HK-2 (cell line): ENCODE results near the gene ZNF488.

Experiments
- DNase-seq: peaks from one replicate; pipeline ENCODE4 v3.0.0-alpha.2; 2018; ENCODE audit not compliant: unreplicated experiment

ZNF488 gene

GRCh38 chr10:47349516-47349915 lies 34.6 kb downstream of the ZNF488 start:
- no peak for DNase-seq

GRCh38 chr10:47348661-47349470 lies 35.2 kb downstream of the ZNF488 start:
- DNase-seq: no peak

- no peak for DNase-seq
Observed at GRCh38 chr10:47348138-47348651, 35.9 kb downstream of the ZNF488 start, which contains the start of gene RBP3. TSS of gene RBP3 (plus strand) at chr10:47348363. CDS start at chr10:47348485, 122 bp downstream.

GRCh38 chr10:47347303-47347675 lies 36.8 kb downstream of the ZNF488 start:
- no peak for DNase-seq

GRCh38 chr10:47346581-47347302 lies 37.4 kb downstream of the ZNF488 start:
- no peak for DNase-seq

- DNase-seq: no peak
Observed at GRCh38 chr10:47344996-47345870, 38.9 kb downstream of the ZNF488 start.

- peak; percentile 75 for DNase-seq
Observed at GRCh38 chr10:47340608-47341170, 43.4 kb downstream of the ZNF488 start.

DNA sequence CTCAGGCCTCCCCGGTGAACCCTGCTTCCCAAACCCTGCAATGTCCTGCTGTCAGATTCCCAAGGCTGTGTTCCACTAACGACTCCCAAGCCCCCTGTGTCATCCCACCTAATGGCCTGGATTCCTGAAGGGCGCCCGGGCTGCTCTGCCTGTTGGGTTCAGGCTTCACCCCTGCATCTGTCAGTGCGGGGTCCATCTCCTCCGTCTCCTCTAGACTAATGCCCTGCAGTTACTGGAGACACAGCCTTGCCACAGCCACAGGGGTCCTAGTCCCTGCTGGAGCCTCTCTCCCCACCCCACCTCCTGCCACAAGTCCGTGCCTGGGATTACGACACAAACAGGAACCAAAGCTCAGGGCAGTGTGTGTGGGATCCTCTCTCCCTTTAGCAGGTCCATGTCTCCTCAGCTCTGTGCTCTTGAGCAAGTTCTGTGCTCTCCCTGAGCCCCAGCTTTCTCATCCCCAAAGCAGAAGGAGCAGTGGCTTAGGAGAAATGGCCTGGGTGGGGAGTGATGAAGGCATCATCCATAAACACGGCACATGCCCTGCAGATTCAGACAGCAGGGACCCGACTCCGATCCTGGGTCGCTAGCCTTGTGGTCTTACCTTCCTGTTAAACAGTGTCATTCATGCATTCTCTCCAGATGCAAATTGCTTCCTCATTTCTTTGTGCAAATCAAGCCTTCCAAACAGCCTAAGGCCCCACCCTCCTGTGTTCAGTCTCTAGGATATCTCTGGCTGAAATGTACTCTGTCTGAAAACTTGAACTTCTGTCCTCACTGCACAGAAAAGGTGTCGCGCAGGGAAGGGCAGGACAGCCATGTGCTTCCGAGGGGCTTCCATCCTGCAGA lies 44.1 kb downstream of the ZNF488 start:
- no peak for DNase-seq

- no peak for DNase-seq
Observed at GRCh38 chr10:47339186-47339735, 44.8 kb downstream of the ZNF488 start.

DNA sequence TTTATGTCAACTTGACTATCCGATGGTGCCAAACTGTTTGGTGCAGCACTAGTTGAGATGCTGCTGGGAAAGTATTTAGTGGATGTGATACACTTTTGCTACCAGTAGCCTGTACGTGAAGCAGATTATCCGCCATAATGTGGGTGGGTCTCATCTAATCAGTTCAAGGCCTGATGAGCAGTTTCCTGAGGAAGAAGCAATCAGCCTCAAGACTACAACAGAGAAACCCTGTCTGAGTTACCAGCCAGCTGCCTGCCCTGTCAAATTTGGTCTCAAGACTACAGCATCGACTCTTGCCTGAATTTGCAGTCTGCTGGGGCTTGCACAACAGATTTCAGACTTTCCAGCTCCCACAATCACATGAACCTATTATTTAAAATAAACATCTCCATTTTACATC lies 46.8 kb downstream of the ZNF488 start:
- no peak for DNase-seq

DNA sequence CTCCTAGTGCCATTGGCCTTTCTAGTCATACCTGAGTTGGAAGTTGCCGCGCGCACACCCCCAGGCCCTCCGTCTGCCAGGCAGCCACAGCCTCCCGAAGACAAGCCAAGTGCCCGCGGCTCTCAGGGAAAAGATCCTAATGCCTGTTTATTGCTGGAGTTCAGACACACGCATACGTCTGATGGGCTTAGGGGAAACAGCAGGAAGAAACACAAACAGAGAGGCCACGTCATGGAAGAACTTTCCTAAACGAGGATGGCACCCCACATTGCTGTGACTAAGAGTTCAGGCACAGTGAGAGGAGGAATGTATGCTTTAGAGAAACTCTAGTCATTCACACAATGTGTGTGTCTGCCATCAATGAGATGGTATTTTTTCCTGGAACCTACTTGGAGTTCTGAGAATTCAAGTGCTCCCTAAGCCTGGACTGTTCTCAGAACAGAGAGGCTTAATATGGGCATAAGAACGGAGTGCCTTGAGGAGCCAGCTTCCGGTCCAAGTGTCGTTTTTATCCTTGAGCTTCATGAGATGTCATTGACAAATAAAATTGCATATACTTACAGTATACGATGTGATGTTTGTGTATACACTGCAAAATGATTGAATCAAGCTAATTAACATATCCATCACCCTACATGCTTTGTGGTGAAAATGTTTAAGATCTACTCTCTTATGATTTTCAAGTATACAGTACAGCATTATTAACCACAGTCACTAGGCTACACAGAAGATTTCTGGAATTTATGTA lies 47.5 kb downstream of the ZNF488 start:
- no peak for DNase-seq

GRCh38 chr10:47335906-47336305 lies 48.2 kb downstream of the ZNF488 start:
- DNase-seq: no peak

DNA sequence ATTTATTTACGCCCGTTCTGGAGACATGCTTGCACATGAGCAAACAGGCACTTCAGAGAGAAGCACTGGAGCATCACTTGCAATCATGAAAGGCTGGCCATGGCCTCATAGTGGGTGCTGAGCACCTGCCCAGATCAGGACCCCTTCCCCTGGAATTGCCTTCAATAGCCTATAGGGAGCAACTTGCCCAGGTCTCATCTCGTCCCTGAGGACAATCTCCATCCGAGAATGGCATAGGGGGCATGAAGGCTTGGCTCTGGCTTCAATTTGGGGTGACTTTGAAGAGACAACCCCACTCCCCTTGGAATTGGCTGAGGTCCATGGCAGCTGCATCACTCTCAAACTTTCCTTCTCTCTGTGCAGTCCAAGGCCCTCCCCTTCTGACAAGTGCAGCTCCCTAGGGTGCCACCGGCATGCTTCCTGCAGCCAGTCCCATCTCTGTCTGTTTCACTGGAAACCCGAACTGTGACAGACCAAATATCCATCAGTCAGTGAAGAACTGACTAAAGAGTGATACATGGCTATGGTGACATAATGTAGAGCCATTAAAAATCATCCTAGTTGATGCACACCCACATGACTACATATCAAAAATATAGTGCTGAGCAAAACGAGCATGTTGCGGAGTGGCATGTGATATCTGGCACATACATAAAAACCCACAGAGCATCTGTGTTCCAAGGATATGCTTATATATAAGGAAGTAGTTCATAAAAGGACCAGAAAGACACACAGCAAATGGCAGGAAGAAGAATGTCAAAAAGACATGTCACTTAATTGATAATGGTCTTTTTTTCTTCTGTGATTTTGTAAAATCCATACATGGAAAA lies 49.4 kb downstream of the ZNF488 start:
- no peak for DNase-seq

DNA sequence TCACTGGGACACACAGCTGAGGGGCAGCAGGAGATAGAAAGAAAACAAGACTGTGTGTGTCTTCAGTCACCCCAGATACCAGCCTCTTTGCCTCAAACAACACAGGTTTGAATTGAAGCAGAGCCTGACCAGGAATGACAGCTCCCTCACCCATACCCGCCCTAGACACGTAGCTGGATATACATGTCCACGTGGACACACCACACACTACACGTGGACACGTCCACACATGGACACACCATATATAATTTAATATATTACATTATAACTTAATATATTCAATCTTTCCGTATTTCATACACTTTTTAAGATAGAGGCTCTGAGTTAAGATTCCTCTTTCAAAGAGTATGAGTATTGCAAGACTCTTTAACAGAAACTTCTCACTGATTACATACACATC lies 50.6 kb downstream of the ZNF488 start:
- DNase-seq: no peak

GRCh38 chr10:47332946-47333345 lies 51.1 kb downstream of the ZNF488 start:
- DNase-seq: no peak

- no peak for DNase-seq
Observed at GRCh38 chr10:47332371-47332770, 51.7 kb downstream of the ZNF488 start.

DNA sequence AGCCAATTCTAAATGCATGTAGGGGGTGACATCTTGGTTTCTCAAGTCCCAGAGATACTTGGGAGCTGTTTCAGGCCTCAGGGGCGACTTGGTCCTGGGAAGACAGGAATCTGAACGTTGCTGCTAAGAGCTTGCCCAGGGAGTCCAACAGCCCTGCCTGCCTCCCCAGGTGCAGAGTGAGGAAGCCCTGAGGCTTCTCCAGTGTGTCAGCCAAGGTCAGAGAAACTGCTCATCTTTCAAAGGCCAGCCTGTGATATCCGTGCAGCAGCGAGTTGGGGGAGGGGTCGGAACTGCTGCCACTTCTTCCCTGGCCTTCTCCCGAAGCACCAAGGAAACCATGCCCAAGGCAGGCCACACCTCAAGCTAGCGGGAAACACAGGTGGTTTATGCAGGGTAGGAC lies 52.1 kb downstream of the ZNF488 start:
- no peak for DNase-seq

- DNase-seq: no peak
Observed at GRCh38 chr10:47331491-47331890, 52.6 kb downstream of the ZNF488 start.

DNA sequence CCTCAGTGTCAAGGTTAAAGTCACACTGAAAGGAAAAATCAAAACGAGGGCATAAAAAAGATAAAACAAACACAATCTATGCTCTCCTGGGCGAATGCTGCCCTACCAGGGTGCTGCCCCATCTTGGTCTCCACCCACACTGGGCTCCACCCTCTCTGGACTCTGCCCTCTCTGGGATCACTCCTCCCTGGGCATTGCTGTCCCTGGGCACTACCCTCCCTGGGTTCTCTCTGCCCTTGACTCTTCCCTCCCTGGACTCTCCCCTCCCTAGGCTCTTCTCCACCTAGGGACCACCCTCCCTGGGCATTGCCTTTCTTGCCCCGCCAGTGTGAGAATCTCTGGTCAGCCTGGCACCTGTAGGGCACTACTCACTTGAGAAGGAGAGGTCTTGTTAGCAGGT lies 53.3 kb downstream of the ZNF488 start:
- DNase-seq: no peak
